ENCODE data around the gene ATP23. TPM values are rescaled to one million over a fixed set of nuclear protein-coding genes. Genes with fewer than 3 reads are reported as not detected.

The ATP23 gene
- total and polyA plus RNA-seq, 2 donors = 8.8 to 16.1 TPM

DNA sequence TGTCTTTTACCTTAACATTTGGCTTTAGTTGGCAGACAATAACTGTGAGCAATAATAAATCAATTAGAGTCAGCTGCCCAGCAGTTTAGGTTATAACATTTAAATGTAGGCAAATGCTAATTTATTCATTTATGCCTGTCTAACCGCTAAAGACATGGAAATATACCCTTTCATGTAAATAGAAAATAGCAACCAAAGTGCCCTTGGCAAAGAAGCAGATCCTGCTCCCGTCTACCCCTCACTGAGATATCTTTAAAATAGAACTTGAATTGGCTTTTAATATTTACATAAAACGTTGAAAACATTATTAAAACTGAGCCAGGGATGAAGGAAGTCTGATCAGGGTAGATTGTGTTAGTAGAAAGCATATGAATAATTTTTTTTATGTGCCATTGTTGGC, 67.3 kb downstream of the ATP23 start:
- 35% methylated on average over 3 of the region's 3 CpGs for WGBS
- H3K4me3 ChIP-seq (ENCODE audit: low read depth, low read length) = no peak overlapping the region
- no peaks in the 10 kb centered on the region for H3K36me3 ChIP-seq (ENCODE audit: insufficient read depth)
- no peak for DNase-seq (ENCODE audit: extremely low spot score)
- no peak overlapping the region for H3K27ac ChIP-seq (ENCODE audit: low read depth)
- H3K4me1 ChIP-seq (ENCODE audit: insufficient read depth) = no peaks in the 10 kb centered on the region

Other genes with a start within 250 kb of the ATP23 start
- 137 TPM for gene OS9, start 247.4 kb upstream of the ATP23 start, total RNA-seq
- gene OS9, start 247.4 kb upstream of the ATP23 start, polyA plus RNA-seq = 257 TPM
- 1.4 TPM for gene AGAP2, start 202.8 kb upstream of the ATP23 start, total RNA-seq
- 1.8 TPM for gene AGAP2, start 202.8 kb upstream of the ATP23 start, polyA plus RNA-seq
- gene TSPAN31, start 196.5 kb upstream of the ATP23 start, total RNA-seq = 42.1 TPM
- gene TSPAN31, start 196.5 kb upstream of the ATP23 start, polyA plus RNA-seq = 48.6 TPM
- 71.7 TPM for gene CDK4, start 189.3 kb upstream of the ATP23 start, total RNA-seq
- gene CDK4, start 189.3 kb upstream of the ATP23 start, polyA plus RNA-seq = 89.9 TPM
- gene MARCHF9, start 186.5 kb upstream of the ATP23 start, total RNA-seq = 4.0 TPM
- gene MARCHF9, start 186.5 kb upstream of the ATP23 start, polyA plus RNA-seq = 12.2 TPM
- gene CYP27B1, start 174.5 kb upstream of the ATP23 start, total RNA-seq = 0.16 TPM
- 0.57 TPM for gene CYP27B1, start 174.5 kb upstream of the ATP23 start, polyA plus RNA-seq
- 4.9 TPM for gene METTL1, start 169.5 kb upstream of the ATP23 start, total RNA-seq
- 16.1 TPM for gene METTL1, start 169.5 kb upstream of the ATP23 start, polyA plus RNA-seq
- 11.9 TPM for gene EEF1AKMT3, start 169.0 kb upstream of the ATP23 start, total RNA-seq
- 9.7 TPM for gene EEF1AKMT3, start 169.0 kb upstream of the ATP23 start, polyA plus RNA-seq
- 15.9 TPM for gene TSFM, start 158.8 kb upstream of the ATP23 start, total RNA-seq
- gene TSFM, start 158.8 kb upstream of the ATP23 start, polyA plus RNA-seq = 36.3 TPM
- gene AVIL, start 122.8 kb upstream of the ATP23 start, total RNA-seq = 6.1 TPM
- 2.7 TPM for gene AVIL, start 122.8 kb upstream of the ATP23 start, polyA plus RNA-seq
- gene CTDSP2, start 94.8 kb upstream of the ATP23 start, total RNA-seq = 80.2 TPM
- gene CTDSP2, start 94.8 kb upstream of the ATP23 start, polyA plus RNA-seq = 145 TPM